Stimulated activated memory B cell treated with anti-CD40 and anti-IgM and Interleukin-4, amounts not matched to agents 10 μg/mL and 1 μg/mL and 100 μg/mL, for 72 hours (primary cell): ENCODE results near the gene MTA1.

Experiments used
- ATAC-seq: fragments of 150-1000 bp; cut with Tn5 transposase; 2 replicates; pipeline ENCODE4 v1.10.0; 2021
- H3K27ac Mint-ChIP-seq: one replicate; pipeline ENCODE4 v1.8.0; 2022; ENCODE audit warnings: mild to moderate bottlenecking, mixed read lengths
- H3K27me3 Mint-ChIP-seq: one replicate; pipeline ENCODE4 v1.8.0; 2022; ENCODE audit warnings: mixed read lengths
- H3K36me3 Mint-ChIP-seq: one replicate; pipeline ENCODE4 v1.8.0; 2022; ENCODE audit warnings: mixed read lengths
- H3K4me1 Mint-ChIP-seq: one replicate; pipeline ENCODE4 v1.8.0; 2022; ENCODE audit warnings: mixed read lengths
- H3K4me3 Mint-ChIP-seq: one replicate; pipeline ENCODE4 v1.8.0; 2022; ENCODE audit warnings: mild to moderate bottlenecking, moderate library complexity, mixed read lengths
- H3K9me3 Mint-ChIP-seq: one replicate; pipeline ENCODE4 v1.8.0; 2022; ENCODE audit warnings: mixed read lengths

Gene MTA1

GRCh38 chr14:105423488-105424195, 4.0 kb downstream of the MTA1 start:
- H3K4me1 Mint-ChIP-seq, result peaks cover 44% of the 10 kb centered on the region
- peaks cover 6% of the 10 kb centered on the region for H3K27me3 Mint-ChIP-seq
- H3K27ac Mint-ChIP-seq, result no peak overlapping the region
- no peak for ATAC-seq
- H3K9me3 Mint-ChIP-seq, result no peaks in the 10 kb centered on the region
- H3K4me3 Mint-ChIP-seq, result no peak overlapping the region
- H3K36me3 Mint-ChIP-seq, result peaks cover 18% of the 10 kb centered on the region

GRCh38 chr14:105424861-105425260, 5.2 kb downstream of the MTA1 start:
- Mint-ChIP-seq H3K27me3 (no peaks in the 10 kb centered on the region), H3K4me1 (peaks cover 39% of the 10 kb centered on the region), H3K9me3 (no peaks in the 10 kb centered on the region), H3K27ac (no peak overlapping the region), H3K4me3 (no peak overlapping the region), H3K36me3 (peaks cover 18% of the 10 kb centered on the region)
- no peak for ATAC-seq

GRCh38 chr14:105425823-105426247, 6.2 kb downstream of the MTA1 start:
- H3K9me3 Mint-ChIP-seq, result no peaks in the 10 kb centered on the region
- H3K27me3 Mint-ChIP-seq, result no peaks in the 10 kb centered on the region
- peaks cover 28% of the 10 kb centered on the region for H3K36me3 Mint-ChIP-seq
- no peak overlapping the region for H3K4me3 Mint-ChIP-seq
- H3K27ac Mint-ChIP-seq, result no peak overlapping the region
- no peak for ATAC-seq
- peaks cover 36% of the 10 kb centered on the region for H3K4me1 Mint-ChIP-seq

GRCh38 chr14:105426416-105427130, 6.9 kb downstream of the MTA1 start:
- Mint-ChIP-seq H3K9me3 (no peaks in the 10 kb centered on the region), H3K36me3 (peaks cover 35% of the 10 kb centered on the region), H3K27ac (no peak overlapping the region), H3K4me3 (no peak overlapping the region), H3K27me3 (no peaks in the 10 kb centered on the region), H3K4me1 (peaks cover 28% of the 10 kb centered on the region)
- no peak for ATAC-seq

- Mint-ChIP-seq H3K36me3 (peaks cover 35% of the 10 kb centered on the region), H3K27ac (no peak overlapping the region), H3K4me1 (peaks cover 20% of the 10 kb centered on the region), H3K4me3 (no peak overlapping the region), H3K27me3 (no peaks in the 10 kb centered on the region), H3K9me3 (no peaks in the 10 kb centered on the region)
- ATAC-seq, result no peak
Observed at GRCh38 chr14:105427412-105427811, 7.8 kb downstream of the MTA1 start.

GRCh38 chr14:105427936-105428485, 8.4 kb downstream of the MTA1 start:
- no peaks in the 10 kb centered on the region for H3K27me3 Mint-ChIP-seq
- H3K27ac Mint-ChIP-seq, result no peak overlapping the region
- peaks cover 15% of the 10 kb centered on the region for H3K4me1 Mint-ChIP-seq
- peaks cover 35% of the 10 kb centered on the region for H3K36me3 Mint-ChIP-seq
- no peak for ATAC-seq
- H3K4me3 Mint-ChIP-seq, result no peak overlapping the region
- H3K9me3 Mint-ChIP-seq, result no peaks in the 10 kb centered on the region

- H3K4me3 Mint-ChIP-seq, result no peak overlapping the region
- H3K27me3 Mint-ChIP-seq, result no peaks in the 10 kb centered on the region
- H3K27ac Mint-ChIP-seq, result no peak overlapping the region
- peaks cover 19% of the 10 kb centered on the region for H3K4me1 Mint-ChIP-seq
- peaks cover 35% of the 10 kb centered on the region for H3K36me3 Mint-ChIP-seq
- ATAC-seq, result no peak
- no peaks in the 10 kb centered on the region for H3K9me3 Mint-ChIP-seq
Observed at GRCh38 chr14:105430042-105430441, 10.4 kb downstream of the MTA1 start.

- Mint-ChIP-seq H3K27ac (no peak overlapping the region), H3K4me3 (no peak overlapping the region), H3K36me3 (peaks cover 35% of the 10 kb centered on the region), H3K27me3 (no peaks in the 10 kb centered on the region), H3K9me3 (no peaks in the 10 kb centered on the region), H3K4me1 (peaks cover 25% of the 10 kb centered on the region)
- no peak for ATAC-seq
Observed at GRCh38 chr14:105430565-105430964, 10.9 kb downstream of the MTA1 start.

GRCh38 chr14:105431256-105431655, 11.6 kb downstream of the MTA1 start:
- Mint-ChIP-seq H3K27me3 (no peaks in the 10 kb centered on the region), H3K4me1 (peaks cover 27% of the 10 kb centered on the region), H3K4me3 (no peak overlapping the region), H3K9me3 (no peaks in the 10 kb centered on the region), H3K27ac (no peak overlapping the region), H3K36me3 (peaks cover 33% of the 10 kb centered on the region)
- ATAC-seq, result no peak

- H3K27ac Mint-ChIP-seq, result no peak overlapping the region
- no peak overlapping the region for H3K4me3 Mint-ChIP-seq
- H3K4me1 Mint-ChIP-seq, result peaks cover 24% of the 10 kb centered on the region
- no peaks in the 10 kb centered on the region for H3K27me3 Mint-ChIP-seq
- H3K36me3 Mint-ChIP-seq, result peaks cover 27% of the 10 kb centered on the region
- no peaks in the 10 kb centered on the region for H3K9me3 Mint-ChIP-seq
- ATAC-seq, result no peak
Observed at GRCh38 chr14:105432657-105433056, 13.0 kb downstream of the MTA1 start.

- peaks cover 27% of the 10 kb centered on the region for H3K36me3 Mint-ChIP-seq
- H3K4me3 Mint-ChIP-seq, result no peak overlapping the region
- H3K27me3 Mint-ChIP-seq, result no peaks in the 10 kb centered on the region
- no peaks in the 10 kb centered on the region for H3K9me3 Mint-ChIP-seq
- ATAC-seq, result no peak
- peaks cover 22% of the 10 kb centered on the region for H3K4me1 Mint-ChIP-seq
- H3K27ac Mint-ChIP-seq, result no peak overlapping the region
Observed at GRCh38 chr14:105433161-105433605, 13.6 kb downstream of the MTA1 start.

- H3K36me3 Mint-ChIP-seq, result peaks cover 11% of the 10 kb centered on the region
- H3K9me3 Mint-ChIP-seq, result no peaks in the 10 kb centered on the region
- no peaks in the 10 kb centered on the region for H3K27me3 Mint-ChIP-seq
- no peak overlapping the region for H3K4me3 Mint-ChIP-seq
- no peak for ATAC-seq
- H3K27ac Mint-ChIP-seq, result no peak overlapping the region
- peaks cover 19% of the 10 kb centered on the region for H3K4me1 Mint-ChIP-seq
Observed at GRCh38 chr14:105436402-105436801, 16.8 kb downstream of the MTA1 start.

GRCh38 chr14:105436891-105437722, 17.5 kb downstream of the MTA1 start:
- Mint-ChIP-seq H3K9me3 (no peaks in the 10 kb centered on the region), H3K4me1 (peaks cover 19% of the 10 kb centered on the region), H3K4me3 (no peak overlapping the region), H3K27me3 (no peaks in the 10 kb centered on the region), H3K36me3 (peaks cover 16% of the 10 kb centered on the region), H3K27ac (no peak overlapping the region)
- ATAC-seq, result no peak

- H3K4me3 Mint-ChIP-seq, result no peak overlapping the region
- no peak for ATAC-seq
Observed at GRCh38 chr14:105437723-105438500, 18.3 kb downstream of the MTA1 start.

More at GRCh38 chr14:105437723-105438500, 18.3 kb downstream of the MTA1 start:
- peaks cover 24% of the 10 kb centered on the region for H3K36me3 Mint-ChIP-seq
- peaks cover 19% of the 10 kb centered on the region for H3K4me1 Mint-ChIP-seq
- no peaks in the 10 kb centered on the region for H3K9me3 Mint-ChIP-seq
- no peak overlapping the region for H3K27ac Mint-ChIP-seq
- no peaks in the 10 kb centered on the region for H3K27me3 Mint-ChIP-seq
